ENCODE data around the gene LCP2.

Gene LCP2

DNA sequence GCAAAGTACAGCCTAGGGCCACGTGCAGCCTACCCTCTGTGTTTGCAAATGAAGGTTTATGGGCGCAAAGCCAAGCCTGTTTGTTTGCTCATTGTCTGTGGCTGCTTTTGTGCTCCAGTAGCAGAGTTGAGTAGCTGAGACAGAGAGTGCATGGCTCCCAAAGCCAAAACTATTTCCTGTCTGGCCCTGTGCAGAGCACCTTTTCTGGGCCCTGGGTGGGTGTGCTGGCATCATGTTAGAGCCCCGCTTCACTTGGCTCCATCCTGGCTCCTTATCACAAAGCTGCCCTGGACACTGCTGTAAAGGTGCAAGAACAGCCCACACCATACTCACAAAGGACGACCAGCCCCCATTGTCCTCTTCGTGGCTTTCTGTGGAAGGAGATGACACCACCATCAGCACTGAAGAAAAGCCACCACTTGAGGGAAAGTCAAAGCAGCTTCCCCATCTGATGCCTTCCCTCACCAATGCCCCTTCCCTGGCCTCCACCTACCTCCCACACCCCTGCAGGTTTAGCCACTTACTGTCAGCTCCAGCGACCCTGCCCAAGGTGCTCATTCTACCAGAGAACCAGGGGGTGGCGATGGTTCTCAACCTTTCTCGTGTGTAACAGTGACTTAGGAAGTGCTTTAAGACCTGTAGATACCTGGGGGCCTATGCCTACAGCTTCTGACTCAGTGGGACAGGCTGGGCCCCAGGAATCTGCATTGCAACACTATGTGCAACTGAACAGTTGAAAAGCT lies 23.4 kb downstream of the LCP2 start:
- Histone ChIP-seq H4K20me1 (ENCODE audit: insufficient read depth, low read length, poor library complexity, severe bottlenecking) (no peaks in the 10 kb centered on the region), H2AFZ (ENCODE audit: low read length) (no peak overlapping the region), H3K27me3 (ENCODE audit: insufficient read depth, low read length, poor library complexity, severe bottlenecking) (no peaks in the 10 kb centered on the region), H3K79me2 (ENCODE audit: insufficient read depth, low read length) (peaks cover 41% of the 10 kb centered on the region), H3F3A (ENCODE audit: low read depth) (peaks cover 2% of the 10 kb centered on the region; the same call in 1 of the 2 replicates), H3K4me3 (ENCODE audit: low read length, poor library complexity, severe bottlenecking) (no peak overlapping the region), H3K9me2 (replicated peaks; ENCODE audit: low read depth, low read length) (no peaks in the 10 kb centered on the region), H3K9ac (ENCODE audit: low read depth, low read length, poor library complexity, severe bottlenecking) (no peak overlapping the region), H3K4me1 (ENCODE audit: insufficient read depth, low read length, poor library complexity, severe bottlenecking) (peaks cover 30% of the 10 kb centered on the region), H3K4me2 (ENCODE audit: low read depth, low read length, poor library complexity, severe bottlenecking) (no peak overlapping the region), H3K9me3 (ENCODE audit: insufficient read depth, low read depth, low read length) (no peaks in the 10 kb centered on the region), H3K36me3 (ENCODE audit: insufficient read depth, low read length) (peaks cover 72% of the 10 kb centered on the region)
- no peak for TF ChIP-seq EZH2phosphoT487 (IDR thresholded peaks at IDR 0.05; ENCODE audit: borderline replicate concordance)
- TF ChIP-seq, protein P1, sequence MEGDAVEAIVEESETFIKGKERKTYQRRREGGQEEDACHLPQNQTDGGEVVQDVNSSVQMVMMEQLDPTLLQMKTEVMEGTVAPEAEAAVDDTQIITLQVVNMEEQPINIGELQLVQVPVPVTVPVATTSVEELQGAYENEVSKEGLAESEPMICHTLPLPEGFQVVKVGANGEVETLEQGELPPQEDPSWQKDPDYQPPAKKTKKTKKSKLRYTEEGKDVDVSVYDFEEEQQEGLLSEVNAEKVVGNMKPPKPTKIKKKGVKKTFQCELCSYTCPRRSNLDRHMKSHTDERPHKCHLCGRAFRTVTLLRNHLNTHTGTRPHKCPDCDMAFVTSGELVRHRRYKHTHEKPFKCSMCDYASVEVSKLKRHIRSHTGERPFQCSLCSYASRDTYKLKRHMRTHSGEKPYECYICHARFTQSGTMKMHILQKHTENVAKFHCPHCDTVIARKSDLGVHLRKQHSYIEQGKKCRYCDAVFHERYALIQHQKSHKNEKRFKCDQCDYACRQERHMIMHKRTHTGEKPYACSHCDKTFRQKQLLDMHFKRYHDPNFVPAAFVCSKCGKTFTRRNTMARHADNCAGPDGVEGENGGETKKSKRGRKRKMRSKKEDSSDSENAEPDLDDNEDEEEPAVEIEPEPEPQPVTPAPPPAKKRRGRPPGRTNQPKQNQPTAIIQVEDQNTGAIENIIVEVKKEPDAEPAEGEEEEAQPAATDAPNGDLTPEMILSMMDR (conservative IDR thresholded peaks at IDR 0.05; ENCODE audit: low read length), result peak; percentile 57

DNA sequence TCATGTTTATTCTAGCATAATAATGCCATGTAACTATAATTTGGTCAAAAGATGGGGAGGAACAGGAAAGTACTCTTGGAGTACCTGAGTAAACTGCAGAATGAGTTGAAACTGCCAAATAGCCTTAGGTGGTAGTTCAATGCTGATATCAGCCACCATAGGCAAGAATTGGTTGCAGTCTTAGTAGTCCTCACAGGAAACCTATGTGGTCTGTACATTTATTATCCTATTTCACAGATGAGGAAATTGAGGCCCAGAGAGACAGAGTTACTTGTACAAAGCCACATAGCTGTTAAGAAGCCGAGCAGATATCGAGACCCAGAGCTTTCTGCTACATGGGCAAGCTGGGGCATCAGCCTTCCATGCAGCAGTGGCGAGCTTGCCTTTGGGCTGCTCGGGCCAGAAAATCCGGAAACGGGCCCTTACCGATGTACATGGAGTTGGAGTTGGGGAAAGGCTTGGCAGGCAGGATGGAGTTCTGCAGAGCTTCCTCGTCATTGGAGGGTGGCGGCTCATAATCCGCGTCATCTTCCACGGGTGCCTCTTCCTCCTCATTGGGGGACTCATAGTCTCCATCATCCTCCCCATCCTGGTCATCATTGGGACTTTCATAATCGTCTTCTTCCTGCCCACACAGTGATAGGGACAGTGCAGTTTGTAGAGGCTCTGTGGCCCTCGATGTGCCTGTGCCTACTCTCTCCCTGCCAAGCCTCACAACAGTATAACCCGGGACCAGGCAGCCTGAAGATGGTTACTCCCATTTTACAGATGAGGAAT lies 27.1 kb downstream of the LCP2 start:
- no peak overlapping the region for H3K4me3 ChIP-seq (ENCODE audit: low read length, poor library complexity, severe bottlenecking)
- H3F3A ChIP-seq (ENCODE audit: low read depth), result no peaks in the 10 kb centered on the region
- H3K9ac ChIP-seq (ENCODE audit: low read depth, low read length, poor library complexity, severe bottlenecking), result no peak overlapping the region
- H2AFZ ChIP-seq (ENCODE audit: low read length), result no peak overlapping the region
- peaks cover 18% of the 10 kb centered on the region for H3K4me1 ChIP-seq (ENCODE audit: insufficient read depth, low read length, poor library complexity, severe bottlenecking)
- peaks cover 94% of the 10 kb centered on the region for H3K36me3 ChIP-seq (ENCODE audit: insufficient read depth, low read length)
- H3K27me3 ChIP-seq (ENCODE audit: insufficient read depth, low read length, poor library complexity, severe bottlenecking), result no peaks in the 10 kb centered on the region
- H4K20me1 ChIP-seq (ENCODE audit: insufficient read depth, low read length, poor library complexity, severe bottlenecking), result peaks cover 15% of the 10 kb centered on the region
- H3K4me2 ChIP-seq (ENCODE audit: low read depth, low read length, poor library complexity, severe bottlenecking), result no peak overlapping the region
- no peaks in the 10 kb centered on the region for H3K9me2 ChIP-seq (replicated peaks; ENCODE audit: low read depth, low read length)
- no peaks in the 10 kb centered on the region for H3K9me3 ChIP-seq (ENCODE audit: insufficient read depth, low read depth, low read length)
- TF ChIP-seq, protein P1 (conservative IDR thresholded peaks at IDR 0.05; ENCODE audit: low read length), result no peak
- TF ChIP-seq EZH2phosphoT487 (IDR thresholded peaks at IDR 0.05; ENCODE audit: borderline replicate concordance), result no peak
- H3K79me2 ChIP-seq (ENCODE audit: insufficient read depth, low read length), result peaks cover 29% of the 10 kb centered on the region

DNA sequence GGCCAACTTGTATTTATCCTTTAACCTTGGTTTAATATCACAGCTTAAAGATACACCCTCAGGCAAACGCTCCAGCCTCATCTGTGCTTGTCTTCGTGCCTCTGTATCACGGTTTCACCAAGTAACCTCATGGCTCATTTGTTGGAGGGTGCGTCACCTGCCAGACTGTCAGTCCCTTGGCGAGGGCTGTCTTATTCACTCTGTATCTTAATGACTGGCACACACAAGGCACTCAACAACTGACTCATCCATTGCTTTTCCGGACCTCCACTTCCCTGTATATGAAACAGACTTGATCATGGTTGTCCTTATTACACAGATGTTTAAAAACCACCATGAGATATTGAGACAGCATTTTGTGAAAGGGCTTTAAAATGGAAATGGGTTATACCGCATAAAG lies 28.0 kb downstream of the LCP2 start:
- Histone ChIP-seq H3K79me2 (ENCODE audit: insufficient read depth, low read length) (peaks cover 23% of the 10 kb centered on the region), H3K36me3 (ENCODE audit: insufficient read depth, low read length) (peaks cover 87% of the 10 kb centered on the region), H3K9ac (ENCODE audit: low read depth, low read length, poor library complexity, severe bottlenecking) (no peak overlapping the region), H3K27me3 (ENCODE audit: insufficient read depth, low read length, poor library complexity, severe bottlenecking) (no peaks in the 10 kb centered on the region), H3F3A (ENCODE audit: low read depth) (no peaks in the 10 kb centered on the region), H3K9me3 (ENCODE audit: insufficient read depth, low read depth, low read length) (no peaks in the 10 kb centered on the region), H3K4me3 (ENCODE audit: low read length, poor library complexity, severe bottlenecking) (no peak overlapping the region), H2AFZ (ENCODE audit: low read length) (no peak overlapping the region), H3K4me2 (ENCODE audit: low read depth, low read length, poor library complexity, severe bottlenecking) (no peak overlapping the region), H3K9me2 (replicated peaks; ENCODE audit: low read depth, low read length) (no peaks in the 10 kb centered on the region), H4K20me1 (ENCODE audit: insufficient read depth, low read length, poor library complexity, severe bottlenecking) (peaks cover 15% of the 10 kb centered on the region), H3K4me1 (ENCODE audit: insufficient read depth, low read length, poor library complexity, severe bottlenecking) (peaks cover 13% of the 10 kb centered on the region)
- TF ChIP-seq EZH2phosphoT487 (IDR thresholded peaks at IDR 0.05; ENCODE audit: borderline replicate concordance), result no peak
- TF ChIP-seq, protein P1 (conservative IDR thresholded peaks at IDR 0.05; ENCODE audit: low read length), result no peak

All from Loucy (cell line).